MM.1S (cell line): ENCODE results near the gene KDM3A.

Experiments
- CTCF ChIP-seq: fragments of 300-600 bp; sonication (generic); IDR thresholded peaks from 2 replicates; pipeline ENCODE4 v1.5.1; 2016; ENCODE audit warnings: antibody characterized with exemption, low read length, mixed read lengths
- EZH2 ChIP-seq: fragments of 300-600 bp; sonication (generic); optimal IDR thresholded peaks from 2 replicates; pipeline ENCODE3; 2017; ENCODE audit warnings: low read depth, mild to moderate bottlenecking, antibody characterized with exemption, low read length, mixed read lengths
- EZH2phosphoT487 ChIP-seq: fragments of 300-600 bp; sonication (generic); IDR thresholded peaks from 2 replicates; pipeline ENCODE4 v1.6.1; 2018; ENCODE audit warnings: antibody characterized with exemption, low read length

DNA sequence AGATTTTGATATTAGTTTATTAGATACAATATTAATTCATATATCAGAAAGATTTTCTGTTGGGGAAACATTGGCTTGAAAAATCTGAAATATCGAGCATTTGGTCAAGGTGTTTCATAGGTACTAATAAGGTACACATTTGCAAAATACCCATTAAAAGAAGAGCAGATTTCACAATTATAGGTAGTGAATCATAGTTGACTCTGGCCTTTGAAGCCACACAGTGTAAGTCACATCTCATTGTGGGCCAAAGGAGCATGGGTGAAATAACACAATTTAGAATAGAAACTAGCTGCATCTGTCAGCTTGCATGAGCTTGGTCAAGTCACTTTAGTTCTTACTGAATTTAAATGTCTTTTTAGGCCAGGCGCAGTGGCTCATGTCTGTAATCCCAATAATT lies 4.9 kb downstream of the KDM3A start:
- no peak for TF ChIP-seq CTCF
- TF ChIP-seq EZH2, result no peak
- TF ChIP-seq EZH2phosphoT487, result no peak
